Smooth muscle cell (in vitro differentiated cells): Measurements from ENCODE around the gene CLDN15. TPM values are rescaled to one million over a fixed set of nuclear protein-coding genes. Genes with fewer than 3 reads are reported as not detected.

ENCODE experiments used
- DNase-seq: peaks from one replicate; lab custom pipeline; 2025; ENCODE audit not compliant: unreplicated experiment; lab: John Stamatoyannopoulos, UW
- H2AFZ ChIP-seq: fragments of 200-600 bp; sonication (generic); 2 replicates; pipeline ENCODE4 v1.6.0; 2016; ENCODE audit warnings: antibody characterized with exemption, low read depth, mild to moderate bottlenecking
- H3F3A ChIP-seq: fragments of 200-600 bp; sonication (generic); 2 replicates; pipeline ENCODE4 v1.6.0; 2017; ENCODE audit warnings: antibody characterized with exemption, low read depth
- H3K27ac ChIP-seq: fragments of 200-600 bp; sonication (generic); 2 replicates; pipeline ENCODE4 v1.5.1; 2016; ENCODE audit warnings: low read depth, mild to moderate bottlenecking
- H3K27me3 ChIP-seq: fragments of 200-600 bp; sonication (generic); 2 replicates; pipeline ENCODE4 v1.6.1; 2016; ENCODE audit warnings: low read depth, mild to moderate bottlenecking
- H3K36me3 ChIP-seq: fragments of 200-600 bp; sonication (generic); 2 replicates; pipeline ENCODE4 v1.5.1; 2016; ENCODE audit warnings: low read depth
- H3K4me1 ChIP-seq: fragments of 200-600 bp; sonication (generic); 2 replicates; pipeline ENCODE4 v1.5.1; 2016; ENCODE audit warnings: low read depth
- H3K4me2 ChIP-seq: fragments of 200-600 bp; sonication (generic); 2 replicates; pipeline ENCODE4 v1.6.0; 2016; ENCODE audit warnings: mild to moderate bottlenecking
- H3K4me3 ChIP-seq: fragments of 200-600 bp; sonication (generic); 2 replicates; pipeline ENCODE4 v1.5.1; 2016; ENCODE audit warnings: mild to moderate bottlenecking
- H3K79me2 ChIP-seq: fragments of 200-600 bp; sonication (generic); 2 replicates; pipeline ENCODE4 v1.6.0; 2016; ENCODE audit warnings: low read depth, mild to moderate bottlenecking
- H3K9ac ChIP-seq: fragments of 200-600 bp; sonication (generic); 2 replicates; pipeline ENCODE4 v1.6.0; 2016; ENCODE audit warnings: low read depth
- H3K9me3 ChIP-seq: fragments of 200-600 bp; sonication (generic); replicated peaks from 2 replicates; pipeline ENCODE4 v1.5.1; 2016; ENCODE audit warnings: low read depth
- H4K20me1 ChIP-seq: fragments of 200-600 bp; sonication (generic); 2 replicates; pipeline ENCODE4 v1.6.0; 2016; ENCODE audit warnings: low read depth
- WGBS: methylation state at CpG from one replicate; pipeline ENCODE4 v1.1.7; 2016; ENCODE audit warnings: low lambda C conversion rate; 5-methylcytosine and 5-hydroxymethylcytosine counted together
- polyA plus RNA-seq: library from polyadenylated mRNA; unstranded; fragments of >200 nt; fragmentation: Nextera tagmentation; extraction: Ambion mirVana; gene quantifications from 2 replicates; pipeline ENCODE4 v1.2.1, GENCODE V29; 2016
- total RNA-seq: library from RNA; depleted of rRNA; stranded (reverse); fragments of >200 nt; gene quantifications from 2 replicates; pipeline ENCODE4 v1.2.3, GENCODE V29; 2014
- TF ChIP-seq, protein P1 (sequence below): fragments of 200-600 bp; sonication (generic); IDR thresholded peaks from 2 replicates; pipeline ENCODE4 v1.5.1; 2017; ENCODE audit warnings: borderline replicate concordance, mild to moderate bottlenecking, antibody characterized with exemption; ENCODE audit not compliant: insufficient read depth, poor library complexity, severe bottlenecking

The CLDN15 gene
- total and polyA plus RNA-seq, 2 experiments from 2014 or later, result 3.0 to 4.0 TPM

DNA sequence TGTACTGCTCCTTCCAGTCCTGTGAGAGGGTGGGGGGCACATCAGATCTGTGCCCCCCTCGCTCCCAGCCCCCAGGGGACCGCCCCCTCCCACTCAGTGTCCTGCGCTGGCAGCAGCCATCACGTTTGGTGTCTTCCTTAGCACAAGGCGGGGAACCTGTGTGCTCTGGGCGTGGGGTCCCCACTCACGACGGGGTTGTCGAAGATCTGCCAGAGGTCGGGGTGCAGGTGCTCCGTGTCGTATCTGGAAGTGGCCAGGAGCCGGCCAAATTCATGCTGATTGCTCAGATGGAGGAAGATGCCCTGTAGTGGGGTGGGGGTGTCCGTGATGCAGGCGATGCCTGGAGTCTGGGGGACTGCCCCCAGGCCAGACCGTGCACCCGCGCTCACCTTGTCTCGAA lies 27.5 kb downstream of the CLDN15 start:
- H3K4me2 ChIP-seq, result no peak overlapping the region
- no peak for DNase-seq
- no peak overlapping the region for H3K9ac ChIP-seq
- H3K79me2 ChIP-seq, result no peaks in the 10 kb centered on the region
- H3K36me3 ChIP-seq, result no peaks in the 10 kb centered on the region
- no peaks in the 10 kb centered on the region for H3K4me1 ChIP-seq
- H3K4me3 ChIP-seq, result no peak overlapping the region
- TF ChIP-seq, protein P1, sequence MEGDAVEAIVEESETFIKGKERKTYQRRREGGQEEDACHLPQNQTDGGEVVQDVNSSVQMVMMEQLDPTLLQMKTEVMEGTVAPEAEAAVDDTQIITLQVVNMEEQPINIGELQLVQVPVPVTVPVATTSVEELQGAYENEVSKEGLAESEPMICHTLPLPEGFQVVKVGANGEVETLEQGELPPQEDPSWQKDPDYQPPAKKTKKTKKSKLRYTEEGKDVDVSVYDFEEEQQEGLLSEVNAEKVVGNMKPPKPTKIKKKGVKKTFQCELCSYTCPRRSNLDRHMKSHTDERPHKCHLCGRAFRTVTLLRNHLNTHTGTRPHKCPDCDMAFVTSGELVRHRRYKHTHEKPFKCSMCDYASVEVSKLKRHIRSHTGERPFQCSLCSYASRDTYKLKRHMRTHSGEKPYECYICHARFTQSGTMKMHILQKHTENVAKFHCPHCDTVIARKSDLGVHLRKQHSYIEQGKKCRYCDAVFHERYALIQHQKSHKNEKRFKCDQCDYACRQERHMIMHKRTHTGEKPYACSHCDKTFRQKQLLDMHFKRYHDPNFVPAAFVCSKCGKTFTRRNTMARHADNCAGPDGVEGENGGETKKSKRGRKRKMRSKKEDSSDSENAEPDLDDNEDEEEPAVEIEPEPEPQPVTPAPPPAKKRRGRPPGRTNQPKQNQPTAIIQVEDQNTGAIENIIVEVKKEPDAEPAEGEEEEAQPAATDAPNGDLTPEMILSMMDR, result no peak
- H3K9me3 ChIP-seq, result no peaks in the 10 kb centered on the region
- no peaks in the 10 kb centered on the region for H3F3A ChIP-seq
- no peaks in the 10 kb centered on the region for H4K20me1 ChIP-seq
- H3K27me3 ChIP-seq, result no peaks in the 10 kb centered on the region
- no peak overlapping the region for H2AFZ ChIP-seq
- 97% methylated on average over 19 of the region's 19 CpGs for WGBS
- H3K27ac ChIP-seq, result no peak overlapping the region

DNA sequence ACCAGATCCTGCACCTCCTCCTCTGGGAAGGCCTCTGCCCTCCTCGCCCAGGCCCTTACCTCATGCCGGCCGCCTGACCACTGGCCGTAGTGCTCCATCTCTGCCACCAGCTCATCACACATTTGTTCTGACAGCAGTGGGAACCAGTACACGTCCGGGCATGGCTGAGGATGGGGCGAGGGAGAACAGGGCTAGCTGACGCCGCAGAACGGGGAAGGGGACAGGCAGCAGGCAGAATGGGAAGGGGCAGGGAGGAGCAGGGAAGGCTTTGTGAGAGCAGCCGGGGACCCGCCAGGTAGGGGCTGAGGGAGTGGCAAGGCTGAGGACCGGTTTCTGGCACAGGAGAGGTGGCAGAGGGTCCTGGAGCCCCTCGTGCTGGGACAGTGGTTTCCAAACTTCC lies 28.8 kb downstream of the CLDN15 start:
- Histone ChIP-seq H3K79me2 (no peaks in the 10 kb centered on the region), H3K4me1 (no peaks in the 10 kb centered on the region), H3K27me3 (peaks cover 3% of the 10 kb centered on the region), H3K9ac (no peak overlapping the region), H4K20me1 (no peaks in the 10 kb centered on the region), H3K27ac (no peak overlapping the region), H3K4me3 (no peak overlapping the region), H2AFZ (no peak overlapping the region), H3F3A (no peaks in the 10 kb centered on the region), H3K36me3 (no peaks in the 10 kb centered on the region), H3K4me2 (no peak overlapping the region), H3K9me3 (no peaks in the 10 kb centered on the region)
- no peak for DNase-seq
- TF ChIP-seq, protein P1, result no peak
- WGBS, result 98% methylated on average over 14 of the region's 14 CpGs

DNA sequence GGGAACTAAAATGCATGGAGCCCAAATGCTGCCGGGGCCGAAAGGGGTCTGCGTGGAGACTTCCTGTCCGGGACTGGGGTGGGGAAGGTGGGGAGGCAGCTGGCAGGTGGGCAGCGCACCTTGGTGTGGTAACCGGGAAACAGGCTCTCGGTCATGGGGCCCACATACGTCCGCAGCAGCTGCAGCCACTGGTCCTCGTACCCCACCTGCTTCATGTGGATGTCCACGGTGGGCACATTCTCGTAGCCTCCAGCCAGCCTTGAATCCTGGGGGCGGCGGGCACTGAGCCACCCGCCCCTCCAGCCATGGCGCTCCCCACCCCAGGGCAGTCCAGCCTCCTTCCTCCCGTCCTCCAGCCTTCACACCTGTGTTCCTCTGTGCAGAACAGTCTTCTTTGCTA lies 30.1 kb downstream of the CLDN15 start:
- Histone ChIP-seq H3F3A (no peaks in the 10 kb centered on the region), H3K27ac (no peak overlapping the region), H3K27me3 (peaks cover 16% of the 10 kb centered on the region), H4K20me1 (no peaks in the 10 kb centered on the region), H3K9me3 (no peaks in the 10 kb centered on the region), H3K36me3 (no peaks in the 10 kb centered on the region), H3K4me3 (no peak overlapping the region), H3K9ac (no peak overlapping the region), H3K4me2 (no peak overlapping the region), H3K79me2 (no peaks in the 10 kb centered on the region), H2AFZ (no peak overlapping the region), H3K4me1 (no peaks in the 10 kb centered on the region)
- no peak for DNase-seq
- TF ChIP-seq, protein P1, result no peak
- 95% methylated on average over 14 of the region's 17 CpGs for WGBS

- no peak overlapping the region for H3K4me2 ChIP-seq
- no peaks in the 10 kb centered on the region for H3K36me3 ChIP-seq
- no peak overlapping the region for H3K4me3 ChIP-seq
- no peaks in the 10 kb centered on the region for H3F3A ChIP-seq
- H2AFZ ChIP-seq, result no peak overlapping the region
- no peak overlapping the region for H3K27ac ChIP-seq
- H3K27me3 ChIP-seq, result peaks cover 24% of the 10 kb centered on the region
- no peaks in the 10 kb centered on the region for H3K4me1 ChIP-seq
- H3K9me3 ChIP-seq, result no peaks in the 10 kb centered on the region
- WGBS, result 83% methylated on average over 19 of the region's 19 CpGs
- no peaks in the 10 kb centered on the region for H4K20me1 ChIP-seq
- no peak for DNase-seq
- no peaks in the 10 kb centered on the region for H3K79me2 ChIP-seq
- H3K9ac ChIP-seq, result no peak overlapping the region
- TF ChIP-seq, protein P1, result no peak
Measured at GRCh38 chr7:101206665-101207042, 30.9 kb downstream of the CLDN15 start.
